ENCODE data around the gene IQGAP3. TPM values are rescaled to one million over a fixed set of nuclear protein-coding genes. Genes with fewer than 3 reads are reported as not detected.

Gene IQGAP3
- total and polyA plus RNA-seq, 2 of the 4 experiments (the other 2 are of a cell fraction) = 12.5 to 13.6 TPM

- 100% methylated on average over 1 of the region's 3 CpGs; no CpG with 5 or more reads in 1 of the 2 experiments for WGBS, 2 experiments (ENCODE audit: extremely low coverage in 2 of 2, insufficient read length in 1 of 2)
- H3K36me3 ChIP-seq (ENCODE audit: control insufficient read depth, insufficient read depth, low read length) = no peaks in the 10 kb centered on the region
- H3K4me3 ChIP-seq (ENCODE audit: insufficient read depth, low read depth, low read length) = no peak overlapping the region
- ATAC-seq (ENCODE audit: low read depth) (no peak), DNase-seq (no peak)
- no peak overlapping the region for H2AK5ac ChIP-seq (ENCODE audit: low read depth, low read length)
- H3K56ac ChIP-seq (ENCODE audit: extremely low read depth, insufficient read depth, low read length) = no peak overlapping the region
- 0 out of 4 replicates have a peak, but pooled peaks cover 0 to 2% of the 10 kb centered on the region in 2 experiments for H3K79me1 ChIP-seq (ENCODE audit: low read depth in 1 of 2, low read length in 2 of 2)
- no peak overlapping the region for H4K8ac ChIP-seq (ENCODE audit: low read depth in 2 of 2, low read length in 2 of 2)
- ChIA-PET POLR2A (ENCODE audit: unreplicated experiment) (no interaction called here), CTCF (no interaction called here)
- in situ Hi-C loops (cut with MboI; ENCODE audit: low sequenced_read_pairs) = no loop called here
- H4K20me1 ChIP-seq (ENCODE audit: insufficient read depth, low read length) = no peaks in the 10 kb centered on the region
- H2AFZ ChIP-seq (replicated peaks; ENCODE audit: low read length, poor library complexity) = no peak overlapping the region
- no peaks in the 10 kb centered on the region for H3K4me1 ChIP-seq (ENCODE audit: control insufficient read depth, insufficient read depth, low read length)
- no peak overlapping the region for H4K5ac ChIP-seq (ENCODE audit: low read depth, low read length)
- H3K27me3 ChIP-seq (ENCODE audit: control insufficient read depth, insufficient read depth, low read length) = peaks cover 20% of the 10 kb centered on the region
- no peak overlapping the region for H3K14ac ChIP-seq (replicated peaks; ENCODE audit: low read depth, low read length)
- peaks cover 3% of the 10 kb centered on the region; the same call in 1 of the 2 replicates for H3K9me1 ChIP-seq (ENCODE audit: insufficient read depth, low read length)
- H3K23ac ChIP-seq (ENCODE audit: low read depth, low read length) = no peak overlapping the region
- H3K9me3 ChIP-seq (ENCODE audit: control insufficient read depth, insufficient read depth, low read length) = no peaks in the 10 kb centered on the region
- no peak overlapping the region for H2BK20ac ChIP-seq (ENCODE audit: low read depth, low read length)
- dilution Hi-C loops (cut with HindIII; ENCODE audit: low sequenced_read_pairs, unreplicated experiment) = no loop called here
- no peak overlapping the region for H3K27ac ChIP-seq (ENCODE audit: insufficient read depth, low read length)
- TF ChIP-seq RFX5 (IDR thresholded peaks at IDR 0.05; ENCODE audit: low read depth, low read length) = no peak
- TF ChIP-seq NFE2L2 (IDR thresholded peaks at IDR 0.05; ENCODE audit: low read depth, low read length) = no peak
- no peak for TF ChIP-seq MXI1 (IDR thresholded peaks at IDR 0.05; ENCODE audit: borderline replicate concordance, low read depth, low read length)
- no peak for TF ChIP-seq RAD21 (IDR thresholded peaks at IDR 0.05; ENCODE audit: low read length)
- no peak for TF ChIP-seq MAZ (IDR thresholded peaks at IDR 0.05; ENCODE audit: borderline replicate concordance, low read depth, low read length)
- TF ChIP-seq USF2 (IDR thresholded peaks at IDR 0.05; ENCODE audit: low read depth, low read length) = no peak
- TF ChIP-seq MAFK (IDR thresholded peaks at IDR 0.05; ENCODE audit: low read depth, low read length) = no peak
- TF ChIP-seq CHD1 (IDR thresholded peaks at IDR 0.05; ENCODE audit: low read depth, low read length) = no peak
- TF ChIP-seq CTCF (conservative IDR thresholded peaks at IDR 0.05; ENCODE audit: low read depth, low read length) = no peak
- TF ChIP-seq POLR2A (IDR thresholded peaks at IDR 0.05; ENCODE audit: low read depth, low read length) = no peak
- TF ChIP-seq RCOR1 (IDR thresholded peaks at IDR 0.05; ENCODE audit: insufficient replicate concordance, low read length) = no peak
- TF ChIP-seq SMC3 (IDR thresholded peaks at IDR 0.05; ENCODE audit: low read depth, low read length) = no peak
- TF ChIP-seq CEBPB (IDR thresholded peaks at IDR 0.05; ENCODE audit: low read depth, low read length) = no peak
- TF ChIP-seq ELK1 (IDR thresholded peaks at IDR 0.05; ENCODE audit: borderline replicate concordance, low read depth, low read length) = no peak
- no peak for TF ChIP-seq BHLHE40 (IDR thresholded peaks at IDR 0.05; ENCODE audit: low read depth, low read length)
- no peak for TF ChIP-seq FOS (IDR thresholded peaks at IDR 0.05; ENCODE audit: low read depth, low read length)
- no TSS peak for BruUV-seq (replicated peaks)
- no peak overlapping the region for H3K18ac ChIP-seq (ENCODE audit: low read depth, low read length)
- H3K4ac ChIP-seq (ENCODE audit: low read depth, low read length) = no peak overlapping the region
- H2BK15ac ChIP-seq (ENCODE audit: low read depth, low read length) = no peak overlapping the region
- no peak overlapping the region for H4K91ac ChIP-seq (ENCODE audit: insufficient read depth, low read depth, low read length)
- H3K9ac ChIP-seq (ENCODE audit: low read depth, low read length) = no peak overlapping the region
- H2AK9ac ChIP-seq (replicated peaks; ENCODE audit: low read depth, low read length, poor library complexity) = no peak overlapping the region
- no peak overlapping the region for H2BK120ac ChIP-seq (ENCODE audit: low read depth, low read length)
- no peak overlapping the region for H3K4me2 ChIP-seq (ENCODE audit: low read depth, low read length)
- intact Hi-C loops (cut with micrococcal nuclease) = no loop called here
- H2BK5ac ChIP-seq (ENCODE audit: low read depth, low read length, poor library complexity, severe bottlenecking) = no peak overlapping the region
These were observed 5.2 kb upstream of the IQGAP3 start for GRCh38 chr1:156577550-156577949.
